HG02840 (cell line): ENCODE results near the gene STOML3.
"Not testable (repeated sequence)": the region's sequence is repeated elsewhere in the genome, so short reads cannot be mapped to it uniquely, and the experiment has no call there.

Experiments used
- ATAC-seq: cut with Tn5 transposase; IDR thresholded peaks from one replicate; pipeline ENCODE4 v1.9.1; 2021; ENCODE audit warnings: mild to moderate bottlenecking, moderate library complexity, moderate number of reproducible peaks; ENCODE audit not compliant: unreplicated experiment, low FRiP score

Gene STOML3, protein sequence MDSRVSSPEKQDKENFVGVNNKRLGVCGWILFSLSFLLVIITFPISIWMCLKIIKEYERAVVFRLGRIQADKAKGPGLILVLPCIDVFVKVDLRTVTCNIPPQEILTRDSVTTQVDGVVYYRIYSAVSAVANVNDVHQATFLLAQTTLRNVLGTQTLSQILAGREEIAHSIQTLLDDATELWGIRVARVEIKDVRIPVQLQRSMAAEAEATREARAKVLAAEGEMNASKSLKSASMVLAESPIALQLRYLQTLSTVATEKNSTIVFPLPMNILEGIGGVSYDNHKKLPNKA

DNA sequence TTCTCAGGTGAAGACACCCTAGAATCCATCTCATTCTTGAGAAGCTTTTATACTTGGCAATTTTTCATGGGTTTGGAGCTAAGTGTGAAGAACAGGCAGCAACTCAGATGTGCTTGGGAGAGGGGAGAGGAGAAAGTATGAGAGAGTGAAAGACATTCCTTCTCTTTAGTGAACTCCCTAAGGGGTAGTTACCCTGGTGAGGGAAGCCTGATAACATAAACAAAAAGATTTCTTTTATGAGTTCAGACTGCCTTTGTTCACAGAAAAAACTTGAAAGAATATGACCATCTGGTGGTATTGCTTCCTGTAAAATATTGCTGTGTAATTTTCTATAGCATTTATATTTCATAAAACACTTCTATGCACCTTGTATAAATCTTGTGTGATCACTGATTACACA is at the start of gene STOML3:
STOML3 (minus strand) TSS at position 139 of the 400 bp plus-strand sequence; CDS start at position 29, 110 bp downstream.
- ATAC-seq: no peak

DNA sequence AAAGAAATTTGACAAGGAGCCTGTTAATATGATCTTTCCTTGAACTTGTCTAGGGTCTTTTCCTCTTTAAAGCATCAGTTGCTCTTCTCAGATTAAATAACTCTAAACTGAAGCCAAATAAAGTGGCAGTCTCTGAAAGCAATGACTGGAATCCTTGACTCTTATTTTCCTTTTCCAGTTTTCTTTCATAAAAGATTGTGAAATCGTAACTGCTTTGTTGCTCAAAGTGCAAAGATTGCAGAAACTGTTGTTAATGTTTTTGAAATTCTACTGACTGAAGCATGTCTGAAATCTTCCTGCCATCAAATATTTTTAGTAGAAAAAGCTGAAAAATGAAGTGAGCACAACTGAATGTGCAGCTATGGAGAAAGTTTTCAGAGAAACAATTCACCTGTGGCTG is 49.6 kb upstream of the STOML3 start:
- no peak for ATAC-seq

DNA sequence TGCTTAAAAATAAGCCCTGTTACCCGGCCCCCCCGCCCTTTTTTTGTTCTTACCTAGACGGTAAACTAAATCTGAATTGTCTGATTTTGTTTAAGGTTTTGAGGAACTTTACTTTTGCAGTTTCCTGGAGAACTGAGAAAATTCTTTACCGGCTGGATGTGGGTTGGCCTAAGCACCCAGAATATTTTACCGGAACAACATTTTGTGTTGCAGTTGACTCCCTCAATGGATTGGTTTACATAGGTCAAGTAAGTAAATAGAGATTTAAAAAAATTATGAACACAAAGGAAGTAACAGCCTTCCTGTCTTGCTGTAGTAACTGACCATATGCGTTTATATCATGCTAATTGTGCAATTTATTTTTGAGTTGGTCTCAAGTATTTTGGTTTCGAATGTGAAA is 48.4 kb upstream of the STOML3 start:
- ATAC-seq: no peak

DNA sequence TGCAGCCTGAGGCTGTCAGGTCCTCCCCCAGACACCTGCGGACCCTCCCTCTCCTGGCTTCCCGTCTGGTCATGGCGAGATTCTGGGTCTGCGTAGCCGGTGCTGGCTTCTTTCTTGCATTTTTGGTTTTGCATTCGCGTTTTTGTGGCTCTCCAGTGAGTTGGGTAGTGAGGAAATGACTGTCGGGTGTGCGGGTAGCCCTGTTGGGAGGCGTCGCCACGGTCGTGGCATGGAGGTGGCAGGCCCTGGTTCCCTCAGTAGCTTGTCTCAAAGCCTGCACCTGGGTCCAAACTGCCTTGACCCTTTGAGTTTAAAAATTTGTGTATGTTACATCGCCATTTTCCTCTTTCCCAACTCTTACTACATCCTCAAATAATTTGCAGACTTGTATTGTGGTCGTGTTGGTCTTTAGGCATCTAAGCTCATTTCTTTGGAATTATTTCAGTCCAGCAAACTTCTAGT is 48.0 kb upstream of the STOML3 start:
- ATAC-seq: peak; percentile 32

DNA sequence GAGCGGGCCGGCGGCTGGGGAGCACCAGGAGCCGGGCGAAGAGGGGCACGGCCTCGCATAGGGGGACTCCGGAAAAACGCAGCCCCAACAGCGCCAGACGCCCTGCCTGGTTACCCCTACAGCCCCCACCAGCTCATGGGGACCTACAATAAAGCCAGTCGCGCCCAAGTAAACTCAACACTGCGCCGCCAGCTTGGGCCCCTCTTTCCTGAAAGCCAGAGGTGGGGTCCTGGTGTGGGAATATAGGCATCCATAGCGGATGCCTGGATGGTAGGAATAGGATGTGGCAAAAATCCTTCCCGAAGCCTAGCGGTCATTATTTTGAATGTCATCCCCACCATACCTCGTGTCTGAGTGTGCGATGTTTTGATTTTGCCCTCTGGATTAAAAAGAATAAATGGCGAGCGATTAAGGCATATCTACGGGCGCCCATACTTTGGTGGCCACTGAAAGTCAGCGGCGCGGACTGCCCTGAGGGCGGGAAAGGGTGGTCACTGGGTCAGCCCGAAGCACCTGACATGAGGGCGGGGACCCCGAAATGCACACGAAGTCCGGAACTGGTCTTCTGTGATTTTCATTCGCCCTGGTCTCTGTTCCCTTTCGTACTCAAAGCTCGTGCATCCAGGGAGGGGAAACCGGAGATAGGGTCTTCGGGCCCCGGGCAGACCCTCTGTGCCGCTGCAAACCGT is 47.4 kb upstream of the STOML3 start, which contains the start of the genes NHLRC3 and PROSER1:
NHLRC3 (plus strand) TSS at position 577 of the 689 bp plus-strand sequence. CDS start 184 bp downstream, outside the sequence.
PROSER1 (minus strand) TSS at position 210 of the 689 bp plus-strand sequence. CDS start 847 bp downstream, outside the sequence.
- peak; percentile 71 for ATAC-seq

DNA sequence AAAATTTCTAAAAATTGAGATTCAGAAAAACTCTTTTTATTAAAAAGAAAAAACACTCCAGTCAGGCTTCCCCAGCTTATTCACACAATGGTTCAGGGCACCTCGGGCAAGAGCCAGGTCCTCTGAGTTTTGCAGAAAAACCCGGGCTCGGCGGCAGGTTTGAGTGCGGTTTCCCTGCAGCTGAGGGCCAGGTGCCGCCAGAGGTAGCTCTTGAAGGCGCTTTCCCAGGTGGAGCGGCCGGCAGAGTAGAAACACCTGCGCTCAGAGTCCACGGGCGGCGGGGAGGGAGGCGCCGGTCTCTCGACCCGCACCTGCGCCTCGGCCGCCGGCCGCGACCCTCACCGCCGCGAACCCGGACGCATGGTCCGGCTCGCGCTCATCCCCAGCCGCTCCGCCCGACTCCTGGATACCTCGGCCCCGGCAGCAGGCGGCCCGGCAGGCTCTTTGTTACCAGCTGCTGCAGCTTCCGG is 46.8 kb upstream of the STOML3 start:
- peak; percentile 23 for ATAC-seq

DNA sequence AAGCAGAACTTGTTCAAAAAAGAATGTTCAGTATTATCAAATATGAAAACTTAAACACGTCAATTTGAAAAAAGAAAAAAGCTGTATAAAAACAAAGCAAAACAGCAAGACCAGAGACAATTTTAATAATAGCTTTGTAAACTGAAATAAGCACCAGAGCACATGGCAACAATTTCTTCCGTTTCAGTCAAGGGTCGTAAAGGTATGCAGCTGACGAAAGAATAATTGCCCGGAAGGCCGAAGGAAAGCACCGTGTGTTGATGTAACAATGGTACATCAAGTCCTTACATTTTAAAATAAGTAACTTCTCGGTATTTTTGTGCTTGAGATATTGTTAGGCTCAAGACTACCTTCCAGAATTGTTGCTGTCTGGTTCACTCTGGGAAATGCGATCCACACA is 45.6 kb upstream of the STOML3 start:
- no peak for ATAC-seq

DNA sequence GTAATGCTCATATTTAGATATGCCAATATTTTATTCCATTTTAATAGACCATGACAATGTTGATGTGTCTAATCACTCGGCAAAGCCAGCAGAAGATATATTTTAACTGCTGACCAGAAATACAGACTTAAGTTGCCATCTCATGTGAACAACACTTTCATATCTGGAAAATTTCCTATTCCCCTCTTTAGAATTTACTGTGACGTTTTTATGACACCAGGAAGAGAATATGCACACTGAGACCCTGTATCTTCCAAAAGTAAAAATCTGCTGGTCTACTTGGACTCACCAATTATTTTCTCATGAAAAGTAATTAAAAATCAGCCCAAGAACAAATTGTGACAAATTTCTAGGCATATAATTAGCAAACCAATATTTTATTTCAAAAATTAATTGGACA is 45.2 kb upstream of the STOML3 start:
- no peak for ATAC-seq

DNA sequence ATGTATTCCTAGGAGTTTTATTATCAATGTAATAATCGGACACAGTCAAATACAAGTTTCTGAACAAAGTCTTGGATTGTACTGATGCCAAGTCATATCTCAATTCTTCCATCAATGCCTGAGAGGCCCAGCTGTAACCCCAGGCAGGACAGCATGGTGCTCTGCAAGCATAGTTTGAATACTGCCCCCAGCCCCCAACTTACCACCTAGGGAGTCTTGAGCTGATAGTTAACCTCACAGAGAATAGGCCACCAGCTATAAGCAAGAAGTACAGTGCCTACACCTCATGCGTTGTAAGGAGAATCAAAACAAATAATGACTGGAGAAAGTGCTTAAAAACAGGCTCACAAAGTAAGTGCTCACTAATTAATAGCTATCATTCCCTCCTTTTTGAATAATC is 44.6 kb upstream of the STOML3 start:
- ATAC-seq: no peak

DNA sequence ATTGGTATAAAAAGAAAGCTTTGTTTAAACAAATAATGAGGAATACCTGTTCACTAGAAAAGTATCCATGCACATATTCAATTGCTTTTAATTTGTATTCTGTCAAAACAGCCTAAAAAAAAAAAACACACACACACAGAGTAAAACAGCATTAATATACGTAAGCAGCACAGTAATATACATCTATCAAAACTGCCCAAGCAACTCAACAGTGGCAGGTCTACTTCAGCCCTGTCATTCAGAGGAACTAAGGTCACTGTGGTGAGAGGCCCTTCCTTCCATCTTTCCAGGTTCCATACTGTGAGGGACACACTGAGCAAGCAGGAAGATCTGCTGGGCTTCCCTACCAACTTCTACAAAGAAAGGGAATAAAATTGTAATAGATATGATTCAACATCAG is 43.5 kb upstream of the STOML3 start:
- no peak for ATAC-seq

DNA sequence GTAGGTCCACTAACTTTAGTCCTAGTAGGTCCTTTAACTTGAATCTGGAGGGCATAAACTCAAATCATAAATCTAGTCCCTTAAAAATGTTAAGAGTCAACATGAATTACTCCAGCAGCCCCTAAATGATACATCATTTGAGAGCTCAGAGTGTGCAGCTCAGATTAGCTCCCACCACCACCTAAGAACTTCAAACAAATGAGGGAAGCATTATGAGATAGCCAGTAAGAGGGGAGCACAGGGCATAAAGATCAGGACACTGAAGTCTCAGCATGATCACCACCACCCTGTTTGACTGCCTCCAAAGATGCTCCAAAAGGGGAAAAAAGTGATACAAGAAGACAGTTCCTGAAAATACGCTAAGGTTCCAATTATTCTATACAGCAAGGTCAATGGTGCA is 41.5 kb upstream of the STOML3 start:
- ATAC-seq: no peak

DNA sequence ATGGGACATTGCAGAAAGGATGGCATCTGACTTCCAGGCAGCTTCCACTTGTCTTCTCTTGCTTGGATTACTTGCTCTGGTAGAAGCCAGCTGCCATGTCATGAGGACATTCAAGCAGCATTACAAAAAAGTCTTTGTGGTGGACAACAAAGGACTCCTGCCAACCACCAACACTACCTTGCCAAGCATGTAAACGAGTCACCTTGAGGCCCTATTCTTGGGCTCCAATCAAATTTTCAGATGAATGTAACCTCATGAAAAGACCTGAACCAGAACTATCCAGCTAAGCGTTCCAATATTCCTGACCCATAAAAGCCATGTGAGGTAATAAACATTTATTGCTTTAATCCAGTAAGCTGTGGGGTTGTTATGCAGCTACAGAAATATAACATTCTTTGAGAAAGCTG is 34.8 kb upstream of the STOML3 start:
- ATAC-seq: no peak

DNA sequence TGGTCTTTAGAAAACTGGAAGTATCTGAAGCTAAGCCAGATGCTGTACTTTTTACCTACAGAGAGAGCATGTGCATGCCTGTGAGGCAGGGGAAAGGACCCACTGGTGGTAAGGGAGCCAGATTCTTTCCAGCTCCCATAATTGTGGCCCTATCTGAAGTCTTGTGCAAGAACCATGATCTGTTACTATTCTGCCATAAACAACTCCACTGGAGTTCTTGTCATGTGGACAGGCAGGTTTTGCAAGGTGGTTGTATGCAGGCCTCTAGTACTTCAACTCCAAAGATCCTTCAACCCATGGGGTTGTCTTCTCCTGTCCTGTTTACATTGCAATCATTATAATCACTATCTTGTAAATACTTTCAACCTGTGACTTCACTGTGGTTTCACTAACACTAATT is 33.1 kb upstream of the STOML3 start:
- no peak for ATAC-seq

DNA sequence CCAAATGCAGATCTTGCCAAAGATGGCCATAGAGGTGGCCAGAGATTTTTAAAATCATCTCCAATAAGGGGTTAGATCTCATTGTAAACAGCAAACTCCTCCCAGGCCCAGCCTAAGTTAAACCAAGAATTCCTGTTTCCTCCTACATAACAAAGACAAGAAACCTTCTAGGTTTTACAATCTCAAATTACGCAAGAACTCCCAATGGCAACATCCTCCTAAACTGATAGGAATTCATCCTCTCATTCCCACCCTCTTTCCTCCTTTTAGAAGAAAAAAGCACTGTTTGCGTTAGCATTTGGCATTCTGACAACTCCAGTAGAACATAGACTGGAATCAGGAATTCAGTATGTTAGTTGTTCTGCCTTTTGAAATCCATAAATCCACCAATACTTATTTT is 32.7 kb upstream of the STOML3 start:
- ATAC-seq: no peak

DNA sequence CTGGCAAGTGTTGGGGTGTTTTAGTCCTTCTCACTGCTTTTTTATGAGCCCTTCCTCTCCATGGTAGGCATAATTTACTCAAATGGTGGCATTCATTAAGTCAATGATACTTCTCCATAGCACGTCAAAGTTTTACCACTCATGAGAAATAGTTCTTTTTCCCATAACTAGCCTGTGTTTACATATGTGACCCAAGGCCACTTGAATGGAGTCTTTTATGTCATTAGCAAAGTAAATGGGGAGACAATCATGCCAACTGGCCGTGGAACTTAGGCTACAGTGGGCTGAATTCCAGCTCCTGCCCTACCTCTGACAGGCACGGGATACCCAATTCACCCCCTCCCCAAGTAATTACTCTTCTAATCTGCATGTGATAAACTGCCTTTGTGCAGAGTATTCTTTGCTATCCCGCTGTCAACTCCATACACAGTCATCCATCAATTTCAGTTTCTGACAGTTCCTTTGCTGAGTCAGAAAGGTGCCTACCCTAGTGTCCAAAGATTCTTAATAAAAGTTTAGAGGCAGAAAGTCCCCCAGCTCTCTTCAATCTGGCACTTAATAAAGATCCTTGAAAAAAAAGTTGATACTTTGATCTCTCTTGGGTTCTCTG is 30.3 kb upstream of the STOML3 start:
- no peak for ATAC-seq

DNA sequence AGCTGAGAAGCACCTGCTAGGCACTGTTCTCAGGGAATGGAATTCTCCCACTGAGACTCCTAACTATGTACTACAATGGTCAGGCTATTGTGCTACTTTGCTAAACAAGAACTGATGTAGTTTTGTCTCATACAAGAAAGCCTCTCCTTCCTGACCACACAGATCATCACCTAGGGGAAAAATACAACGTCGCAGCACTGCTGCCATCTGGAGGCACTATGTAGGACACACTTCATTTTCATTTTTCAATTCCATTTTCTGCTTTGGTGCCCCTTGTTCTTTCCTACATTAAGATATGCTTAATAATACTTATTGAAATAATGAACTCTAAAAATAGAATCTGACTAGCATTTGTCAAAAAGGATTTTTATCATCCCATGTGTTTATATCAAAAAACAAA is 26.2 kb upstream of the STOML3 start:
- peak; percentile 67 for ATAC-seq

DNA sequence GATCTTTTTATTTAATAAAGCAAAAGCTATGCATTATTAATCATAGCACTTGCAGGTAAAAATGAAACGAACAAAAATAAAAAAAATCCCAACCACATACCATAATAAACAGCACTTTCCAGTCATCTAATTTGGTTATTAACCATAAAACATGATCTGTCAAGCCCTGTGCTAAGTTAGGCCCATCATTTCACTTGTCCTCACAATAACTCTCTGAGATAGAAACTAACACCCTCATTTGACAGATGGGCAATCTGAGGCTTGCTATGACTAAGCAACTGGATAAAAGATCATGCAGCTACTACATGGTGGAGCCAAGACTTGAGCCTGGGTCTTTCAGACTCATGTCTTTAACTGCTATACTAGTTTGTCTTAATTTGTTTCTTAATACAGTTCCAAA is 25.5 kb upstream of the STOML3 start:
- ATAC-seq: no peak

DNA sequence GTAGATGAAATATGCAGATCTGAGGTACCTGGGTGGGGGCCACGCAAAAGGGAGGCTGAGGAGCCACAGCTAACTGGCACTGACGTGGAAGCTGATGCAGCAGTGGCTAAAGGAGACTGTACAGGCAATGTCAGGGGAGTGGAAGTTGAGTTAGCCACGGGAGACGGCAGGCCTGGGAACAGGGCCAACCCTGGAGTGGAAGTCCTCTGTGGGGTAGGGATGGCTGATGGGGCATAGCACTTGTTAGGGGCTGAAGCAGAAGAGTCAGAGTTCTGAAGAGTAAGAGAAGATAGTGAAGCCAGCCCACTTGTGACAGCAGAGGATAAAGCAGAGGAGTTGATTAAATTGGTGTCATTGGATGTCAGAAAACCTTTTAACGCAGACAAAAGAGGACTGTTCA is 22.8 kb upstream of the STOML3 start:
- ATAC-seq: no peak

DNA sequence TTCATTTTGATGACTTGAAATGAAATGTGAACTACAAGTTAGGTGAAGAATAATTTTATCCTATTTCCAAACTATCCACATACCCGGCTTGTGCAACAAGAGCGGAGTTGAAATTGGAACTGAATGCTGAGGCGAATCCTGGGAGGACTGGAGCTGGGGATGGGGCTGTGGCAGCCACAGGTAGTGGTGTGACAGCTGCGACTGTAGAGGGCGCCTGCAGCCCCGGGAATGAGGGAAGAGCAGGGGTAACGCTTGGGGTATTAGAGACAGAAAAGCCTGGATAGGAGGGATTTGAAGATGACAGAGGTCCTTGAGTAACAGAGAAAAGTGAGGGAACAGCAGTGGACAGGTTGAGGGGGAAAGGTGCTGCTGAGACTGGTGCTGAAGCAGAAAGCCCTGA is 22.0 kb upstream of the STOML3 start:
- no peak for ATAC-seq

DNA sequence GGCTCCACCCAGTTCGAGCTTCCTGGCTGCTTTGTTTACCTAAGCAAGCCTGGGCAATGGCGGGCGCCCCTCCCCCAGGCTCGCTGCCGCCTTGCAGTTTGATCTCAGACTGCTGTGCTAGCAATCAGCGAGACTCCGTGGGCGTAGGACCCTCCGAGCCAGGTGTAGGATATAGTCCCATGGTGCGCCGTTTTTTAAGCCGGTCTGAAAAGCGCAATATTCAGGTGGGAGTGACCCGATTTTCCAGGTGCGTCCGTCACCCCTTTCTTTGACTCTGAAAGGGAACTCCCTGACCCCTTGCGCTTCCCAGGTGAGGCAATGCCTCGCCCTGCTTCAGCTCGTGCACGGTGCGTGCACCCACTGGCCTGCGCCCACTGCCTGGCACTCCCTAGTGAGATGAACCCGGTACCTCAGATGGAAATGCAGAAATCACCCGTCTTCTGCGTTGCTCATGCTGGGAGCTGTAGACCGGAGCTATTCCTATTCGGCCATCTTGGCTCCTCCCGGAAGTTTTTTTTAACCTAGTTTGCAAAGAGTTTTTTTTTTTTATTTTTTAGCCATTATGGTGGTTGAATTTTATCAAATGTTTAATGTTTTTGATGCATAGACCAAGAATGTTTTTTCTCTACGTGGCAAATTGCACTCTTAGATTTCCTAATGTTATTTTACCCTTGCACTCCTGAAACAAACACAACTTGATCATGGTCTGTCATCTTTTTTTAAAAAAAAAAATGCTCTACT is 15.9 kb upstream of the STOML3 start:
- not testable (repeated sequence) for ATAC-seq

DNA sequence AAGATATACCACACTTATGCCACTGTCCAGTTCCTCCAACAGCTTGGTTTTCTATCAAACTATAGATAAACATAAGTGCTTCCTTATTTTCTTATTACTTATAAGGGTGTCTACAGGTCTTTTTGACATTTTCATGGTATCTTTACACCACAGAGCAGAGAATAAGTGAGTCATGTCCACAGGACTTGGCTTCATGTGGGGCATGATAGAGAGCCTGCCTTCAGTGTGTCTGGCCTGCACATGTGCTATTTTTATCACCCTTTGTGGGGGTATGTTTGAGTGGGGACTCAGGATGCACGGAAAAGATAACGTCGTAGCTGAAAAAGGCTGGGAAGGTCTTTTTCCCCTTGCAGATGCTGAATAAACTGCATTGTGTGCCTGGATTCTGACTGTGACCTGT is 8.1 kb upstream of the STOML3 start:
- no peak for ATAC-seq
